Karpas-422 (cell line): Measurements from ENCODE around the gene NTRK3. TPM values are rescaled to one million over a fixed set of nuclear protein-coding genes. Genes with fewer than 3 reads are reported as not detected.

Experiments
- DNase-seq: peaks from one replicate; pipeline ENCODE4 v3.0.0-alpha.2; 2015
- H2AFZ ChIP-seq: fragments of 200-600 bp; sonication (generic); 2 replicates; pipeline ENCODE4 v1.6.1; 2014; ENCODE audit warnings: antibody characterized with exemption, low read length, mixed read lengths
- H3K27ac ChIP-seq: fragments of 200-600 bp; sonication (generic); 2 replicates; pipeline ENCODE4 v1.5.1; 2014; ENCODE audit warnings: mild to moderate bottlenecking, low read length, moderate library complexity
- H3K27me3 ChIP-seq: fragments of 200-600 bp; sonication (generic); 2 replicates; pipeline ENCODE4 v1.6.1; 2014; ENCODE audit warnings: low read length, mixed read lengths
- H3K36me3 ChIP-seq: fragments of 200-600 bp; sonication (generic); 2 replicates; pipeline ENCODE4 v1.6.1; 2014; ENCODE audit warnings: low read length, mixed read lengths; ENCODE audit not compliant: insufficient read depth
- H3K4me1 ChIP-seq: fragments of 200-600 bp; sonication (generic); 2 replicates; pipeline ENCODE4 v1.6.1; 2014; ENCODE audit warnings: mild to moderate bottlenecking, low read length, mixed read lengths
- H3K4me2 ChIP-seq: fragments of 200-600 bp; sonication (generic); 2 replicates; pipeline ENCODE4 v1.6.1; 2014; ENCODE audit warnings: low read length, low read depth, mild to moderate bottlenecking; ENCODE audit not compliant: poor library complexity, severe bottlenecking
- H3K4me3 ChIP-seq: fragments of 200-600 bp; sonication (generic); 2 replicates; pipeline ENCODE4 v1.5.1; 2014; ENCODE audit warnings: mild to moderate bottlenecking, antibody characterized with exemption, low read length, mixed read lengths
- H3K79me2 ChIP-seq: fragments of 200-600 bp; sonication (generic); 2 replicates; pipeline ENCODE4 v1.6.1; 2014; ENCODE audit warnings: mild to moderate bottlenecking, low read length, mixed read lengths
- H3K9ac ChIP-seq: fragments of 200-600 bp; sonication (generic); 2 replicates; pipeline ENCODE4 v1.6.0; 2014; ENCODE audit warnings: low read length
- H3K9me2 ChIP-seq: fragments of 200-600 bp; sonication (generic), shearing (Covaris generic); replicated peaks from 2 replicates; pipeline ENCODE4 v1.6.0; 2014; ENCODE audit warnings: mild to moderate bottlenecking, low read length, moderate library complexity; ENCODE audit not compliant: insufficient read depth
- H3K9me3 ChIP-seq: fragments of 300-700, 200-600 bp; sonication (generic); 2 replicates; pipeline ENCODE4 v1.6.1; 2014; ENCODE audit warnings: low read length, mixed read lengths
- H4K20me1 ChIP-seq: fragments of 200-600 bp; sonication (generic); 2 replicates; pipeline ENCODE4 v1.6.1; 2014; ENCODE audit warnings: mild to moderate bottlenecking, antibody characterized with exemption, low read length, low read depth; ENCODE audit not compliant: insufficient read depth
- total RNA-seq: library from RNA; depleted of rRNA; stranded (reverse); fragments of >200 nt; shearing (Covaris generic); gene quantifications from 2 replicates; pipeline ENCODE4 v1.2.3, GENCODE V29; 2014; ENCODE audit warnings: low replicate concordance

NTRK3 gene
- total RNA-seq, 1 experiment from 2014 or later, result 0.11 TPM

GRCh38 chr15:88023914-88024313 lies 232.6 kb downstream of the NTRK3 start:
- H3K36me3 ChIP-seq, result no peaks in the 10 kb centered on the region
- H3K4me3 ChIP-seq, result no peak overlapping the region
- H3K27ac ChIP-seq, result no peak overlapping the region
- H3K4me2 ChIP-seq, result no peak overlapping the region
- no peaks in the 10 kb centered on the region for H3K9me3 ChIP-seq
- H3K27me3 ChIP-seq, result 0 out of 2 replicates have a peak, but pooled peaks cover 2% of the 10 kb centered on the region
- no peaks in the 10 kb centered on the region for H4K20me1 ChIP-seq
- H3K4me1 ChIP-seq, result no peaks in the 10 kb centered on the region
- no peak overlapping the region for H3K9ac ChIP-seq
- no peaks in the 10 kb centered on the region for H3K9me2 ChIP-seq
- no peak for DNase-seq
- no peaks in the 10 kb centered on the region for H3K79me2 ChIP-seq
- H2AFZ ChIP-seq, result no peak overlapping the region

DNA sequence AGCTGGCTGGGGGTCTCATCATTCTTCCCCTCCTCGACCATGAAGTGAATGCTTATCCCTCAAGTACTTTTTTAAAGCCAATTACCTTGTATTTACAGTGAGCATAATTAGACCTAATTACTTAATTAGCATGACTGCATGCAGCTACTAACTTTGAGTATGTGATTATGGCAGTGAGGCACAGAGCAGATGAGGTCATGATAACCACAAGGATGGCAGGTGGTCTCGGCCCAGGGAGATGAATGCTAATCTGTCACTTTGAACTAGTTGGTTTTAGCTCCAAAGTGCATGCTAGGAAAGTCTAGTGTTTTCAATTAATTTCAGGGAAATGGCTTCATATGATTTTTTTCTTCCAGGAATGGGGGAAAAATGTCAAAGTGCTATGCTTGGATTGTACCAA lies 233.8 kb downstream of the NTRK3 start:
- H3K27me3 ChIP-seq, result 0 out of 2 replicates have a peak, but pooled peaks cover 2% of the 10 kb centered on the region
- H3K4me1 ChIP-seq, result no peaks in the 10 kb centered on the region
- H3K9ac ChIP-seq, result no peak overlapping the region
- no peak overlapping the region for H3K4me3 ChIP-seq
- no peak overlapping the region for H3K4me2 ChIP-seq
- H3K9me3 ChIP-seq, result no peaks in the 10 kb centered on the region
- no peaks in the 10 kb centered on the region for H3K79me2 ChIP-seq
- no peak overlapping the region for H3K27ac ChIP-seq
- H3K9me2 ChIP-seq, result no peaks in the 10 kb centered on the region
- no peaks in the 10 kb centered on the region for H3K36me3 ChIP-seq
- no peaks in the 10 kb centered on the region for H4K20me1 ChIP-seq
- DNase-seq, result no peak
- no peak overlapping the region for H2AFZ ChIP-seq

GRCh38 chr15:88021601-88022000 lies 234.9 kb downstream of the NTRK3 start:
- 0 out of 2 replicates have a peak, but pooled peaks cover 2% of the 10 kb centered on the region for H3K27me3 ChIP-seq
- H3K4me3 ChIP-seq, result no peak overlapping the region
- no peaks in the 10 kb centered on the region for H3K36me3 ChIP-seq
- no peaks in the 10 kb centered on the region for H3K9me3 ChIP-seq
- no peaks in the 10 kb centered on the region for H3K9me2 ChIP-seq
- H3K79me2 ChIP-seq, result no peaks in the 10 kb centered on the region
- no peaks in the 10 kb centered on the region for H3K4me1 ChIP-seq
- no peak for DNase-seq
- H4K20me1 ChIP-seq, result no peaks in the 10 kb centered on the region
- no peak overlapping the region for H2AFZ ChIP-seq
- H3K27ac ChIP-seq, result no peak overlapping the region
- no peak overlapping the region for H3K9ac ChIP-seq
- H3K4me2 ChIP-seq, result no peak overlapping the region

GRCh38 chr15:88020806-88021205 lies 235.7 kb downstream of the NTRK3 start:
- Histone ChIP-seq H3K4me3 (no peak overlapping the region), H3K4me1 (no peaks in the 10 kb centered on the region), H3K9me2 (no peaks in the 10 kb centered on the region), H3K79me2 (no peaks in the 10 kb centered on the region), H3K27ac (no peak overlapping the region), H3K4me2 (no peak overlapping the region), H3K9ac (no peak overlapping the region), H3K9me3 (no peaks in the 10 kb centered on the region), H3K27me3 (0 out of 2 replicates have a peak, but pooled peaks cover 2% of the 10 kb centered on the region), H2AFZ (no peak overlapping the region), H4K20me1 (no peaks in the 10 kb centered on the region), H3K36me3 (no peaks in the 10 kb centered on the region)
- DNase-seq, result no peak

- Histone ChIP-seq H3K4me2 (no peak overlapping the region), H3K4me1 (no peaks in the 10 kb centered on the region), H2AFZ (no peak overlapping the region), H3K27ac (no peak overlapping the region), H3K36me3 (no peaks in the 10 kb centered on the region), H3K9me3 (no peaks in the 10 kb centered on the region), H3K9ac (no peak overlapping the region), H3K9me2 (no peaks in the 10 kb centered on the region), H3K27me3 (0 out of 2 replicates have a peak, but pooled peaks cover 2% of the 10 kb centered on the region), H3K79me2 (no peaks in the 10 kb centered on the region), H3K4me3 (no peak overlapping the region), H4K20me1 (no peaks in the 10 kb centered on the region)
- DNase-seq, result no peak
Observed at GRCh38 chr15:88019656-88020055, 236.9 kb downstream of the NTRK3 start.

- H3K27ac ChIP-seq, result no peak overlapping the region
- H3K36me3 ChIP-seq, result no peaks in the 10 kb centered on the region
- H3K4me3 ChIP-seq, result no peak overlapping the region
- no peaks in the 10 kb centered on the region for H3K4me1 ChIP-seq
- H2AFZ ChIP-seq, result no peak overlapping the region
- H3K9ac ChIP-seq, result no peak overlapping the region
- no peaks in the 10 kb centered on the region for H4K20me1 ChIP-seq
- no peak for DNase-seq
- H3K9me2 ChIP-seq, result no peaks in the 10 kb centered on the region
- H3K27me3 ChIP-seq, result 0 out of 2 replicates have a peak, but pooled peaks cover 2% of the 10 kb centered on the region
- no peak overlapping the region for H3K4me2 ChIP-seq
- H3K9me3 ChIP-seq, result no peaks in the 10 kb centered on the region
- no peaks in the 10 kb centered on the region for H3K79me2 ChIP-seq
Observed at GRCh38 chr15:88018869-88019641, 237.5 kb downstream of the NTRK3 start.

DNA sequence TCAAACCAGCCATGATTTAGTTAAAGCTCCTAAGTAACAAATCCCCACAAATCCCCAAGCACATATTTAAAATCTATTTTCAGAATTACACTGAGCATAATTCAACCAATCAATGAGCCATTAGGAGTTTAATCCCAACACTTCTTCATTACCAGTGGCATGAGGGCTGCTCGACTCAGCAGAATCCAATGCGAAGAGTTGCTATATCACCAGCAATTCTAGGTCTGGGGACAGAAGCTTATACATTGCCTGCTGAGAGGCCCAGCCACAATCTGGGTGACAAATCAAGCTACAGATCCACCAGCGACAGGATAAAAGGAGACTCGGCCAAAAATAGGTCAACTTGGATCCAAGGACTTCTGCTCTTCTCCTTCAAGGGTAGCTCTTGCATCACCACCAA lies 238.8 kb downstream of the NTRK3 start:
- no peak overlapping the region for H3K9ac ChIP-seq

DNA sequence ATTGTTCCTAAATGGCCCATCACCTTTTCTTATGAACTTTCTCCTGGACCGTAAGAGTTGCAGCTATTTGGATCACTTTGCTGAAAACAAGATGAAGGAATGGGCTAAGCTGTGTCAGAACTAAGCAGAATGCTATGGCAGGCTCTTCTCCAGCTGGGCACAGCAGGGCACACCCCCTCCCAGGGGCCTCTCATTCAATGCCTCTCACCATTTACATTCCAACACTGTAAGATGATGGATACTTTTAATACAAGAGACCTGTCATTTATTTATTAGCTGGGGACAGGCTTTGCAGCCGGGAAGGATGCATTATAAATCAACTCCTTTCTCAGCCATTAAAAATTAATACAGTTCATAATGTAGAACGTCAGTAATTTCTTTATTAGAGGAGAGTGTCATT lies 240.1 kb downstream of the NTRK3 start:
- Histone ChIP-seq H3K36me3 (no peaks in the 10 kb centered on the region), H4K20me1 (no peaks in the 10 kb centered on the region), H3K4me1 (no peaks in the 10 kb centered on the region), H3K79me2 (no peaks in the 10 kb centered on the region), H3K9me3 (no peaks in the 10 kb centered on the region), H2AFZ (no peak overlapping the region), H3K4me2 (no peak overlapping the region), H3K9me2 (no peaks in the 10 kb centered on the region), H3K27ac (no peak overlapping the region), H3K27me3 (no peaks in the 10 kb centered on the region), H3K9ac (no peak overlapping the region), H3K4me3 (no peak overlapping the region)
- DNase-seq, result no peak

More for the DNA sequence above, 238.8 kb downstream of the NTRK3 start:
- H3K27ac ChIP-seq, result no peak overlapping the region
- H3K9me3 ChIP-seq, result no peaks in the 10 kb centered on the region
- H3K4me1 ChIP-seq, result no peaks in the 10 kb centered on the region
- H3K79me2 ChIP-seq, result no peaks in the 10 kb centered on the region
- H3K36me3 ChIP-seq, result no peaks in the 10 kb centered on the region
- H4K20me1 ChIP-seq, result no peaks in the 10 kb centered on the region
- no peak overlapping the region for H3K4me2 ChIP-seq
- H3K9me2 ChIP-seq, result no peaks in the 10 kb centered on the region
- 0 out of 2 replicates have a peak, but pooled peaks cover 2% of the 10 kb centered on the region for H3K27me3 ChIP-seq
- DNase-seq, result no peak
- H3K4me3 ChIP-seq, result no peak overlapping the region
- H2AFZ ChIP-seq, result no peak overlapping the region
